Stimulated activated effector memory CD8-positive, alpha-beta T cell treated with anti-CD3 and anti-CD28 coated beads, Interleukin-12 subunit alpha, Interleukin-12 subunit beta, amount 100 ng/mL, for 72 hours (primary cell): ENCODE results near the gene ITCH.

ENCODE experiments used
- ATAC-seq: fragments of 150-1000 bp; cut with Tn5 transposase; 2 replicates; pipeline ENCODE4 v1.10.0; 2021
- DNase-seq, 2 donors: peaks; one replicate each; pipeline ENCODE4 v3.0.0; 2021 to 2022; ENCODE audit warnings: low spot score in 2 of 2
- H3K27ac Mint-ChIP-seq: one replicate; pipeline ENCODE4 v1.8.0; 2022; ENCODE audit warnings: mild to moderate bottlenecking, mixed read lengths
- H3K36me3 Mint-ChIP-seq: one replicate; pipeline ENCODE4 v1.8.0; 2022; ENCODE audit warnings: mild to moderate bottlenecking, mixed read lengths
- H3K4me1 Mint-ChIP-seq: one replicate; pipeline ENCODE4 v1.8.0; 2022; ENCODE audit warnings: mixed read lengths
- H3K4me3 Mint-ChIP-seq: one replicate; pipeline ENCODE4 v1.8.0; 2022; ENCODE audit warnings: mild to moderate bottlenecking, mixed read lengths
- H3K9me3 Mint-ChIP-seq: one replicate; pipeline ENCODE4 v1.8.0; 2022; ENCODE audit warnings: mixed read lengths

Gene ITCH

GRCh38 chr20:34558320-34559218 lies 195.5 kb downstream of the ITCH start, which contains the start of gene MAP1LC3A:
Gene MAP1LC3A (plus strand): TSS chr20:34558718. CDS start chr20:34558869, 151 bp downstream.
- Mint-ChIP-seq H3K9me3 (no peaks in the 10 kb centered on the region), H3K36me3 (peaks cover 7% of the 10 kb centered on the region), H3K4me3 (peak within 1 kb of the TSS; percentile 87), H3K4me1 (peaks cover 13% of the 10 kb centered on the region), H3K27ac (peak within 1 kb of the TSS; percentile 95)
- DNase-seq (peak; percentile 93 to 95), ATAC-seq (peak; percentile 89)

GRCh38 chr20:34559311-34560140 lies 196.5 kb downstream of the ITCH start:
- no peaks in the 10 kb centered on the region for H3K9me3 Mint-ChIP-seq
- ATAC-seq, result peak; percentile 4
- H3K36me3 Mint-ChIP-seq, result peaks cover 7% of the 10 kb centered on the region
- H3K4me1 Mint-ChIP-seq, result peaks cover 13% of the 10 kb centered on the region
- peak overlapping the region; percentile 37 for H3K4me3 Mint-ChIP-seq
- peak overlapping the region; percentile 48 for H3K27ac Mint-ChIP-seq
- DNase-seq, result no peak

GRCh38 chr20:34560141-34560523 lies 197.1 kb downstream of the ITCH start:
- Mint-ChIP-seq H3K4me3 (peak overlapping the region; percentile 37), H3K27ac (no peak overlapping the region), H3K36me3 (peaks cover 7% of the 10 kb centered on the region), H3K9me3 (no peaks in the 10 kb centered on the region), H3K4me1 (peaks cover 13% of the 10 kb centered on the region)
- no peak for ATAC-seq
- no peak for DNase-seq

GRCh38 chr20:34560614-34561013 lies 197.5 kb downstream of the ITCH start:
- H3K9me3 Mint-ChIP-seq, result no peaks in the 10 kb centered on the region
- DNase-seq (no peak), ATAC-seq (no peak)
- H3K27ac Mint-ChIP-seq, result peak overlapping the region; percentile 46
- peaks cover 7% of the 10 kb centered on the region for H3K36me3 Mint-ChIP-seq
- peaks cover 15% of the 10 kb centered on the region for H3K4me1 Mint-ChIP-seq
- peak overlapping the region; percentile 37 for H3K4me3 Mint-ChIP-seq
